GM19397 (cell line): ENCODE results near the gene TSGA10IP.
A peak's percentile ranks its signal among the peaks of the same experiment; 100 is the strongest.
"Not testable (repeated sequence)": the region's sequence is repeated elsewhere in the genome, so short reads cannot be mapped to it uniquely, and the experiment has no call there.

Experiments used
- ATAC-seq: cut with Tn5 transposase; IDR thresholded peaks from one replicate; pipeline ENCODE4 v1.9.1; 2021; ENCODE audit warnings: mild to moderate bottlenecking, moderate library complexity; ENCODE audit not compliant: unreplicated experiment

TSGA10IP gene

DNA sequence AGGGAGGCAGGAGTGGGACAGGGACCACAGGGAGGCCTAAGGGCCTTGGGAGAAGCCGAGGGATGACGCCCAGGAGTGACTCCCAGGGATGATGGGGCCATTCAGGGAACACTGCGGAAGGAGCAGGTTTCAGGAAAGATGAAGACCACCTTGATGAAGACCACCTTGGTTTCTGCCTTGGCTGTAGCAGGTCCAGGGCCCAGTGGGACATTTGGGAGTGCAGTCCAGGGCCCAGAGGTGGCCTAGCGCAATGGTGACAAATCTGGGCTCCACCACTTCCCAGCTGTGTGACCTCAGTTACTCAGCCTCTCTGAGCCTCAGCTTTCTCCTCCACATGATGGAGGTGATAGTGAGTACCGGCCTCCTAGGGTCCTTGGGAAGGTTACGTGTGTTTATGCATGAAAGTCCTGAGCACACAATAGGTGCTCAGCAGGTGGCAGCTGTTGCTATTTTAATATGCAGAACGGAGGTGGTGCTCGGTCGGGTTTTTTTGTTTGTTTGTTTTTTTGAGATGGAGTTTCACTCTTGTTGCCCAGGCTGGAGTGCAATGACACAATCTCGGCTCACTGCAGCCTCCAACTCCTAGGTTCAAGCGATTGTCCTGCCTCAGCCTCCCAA is 770 bp downstream of the TSGA10IP start:
- no peak for ATAC-seq

DNA sequence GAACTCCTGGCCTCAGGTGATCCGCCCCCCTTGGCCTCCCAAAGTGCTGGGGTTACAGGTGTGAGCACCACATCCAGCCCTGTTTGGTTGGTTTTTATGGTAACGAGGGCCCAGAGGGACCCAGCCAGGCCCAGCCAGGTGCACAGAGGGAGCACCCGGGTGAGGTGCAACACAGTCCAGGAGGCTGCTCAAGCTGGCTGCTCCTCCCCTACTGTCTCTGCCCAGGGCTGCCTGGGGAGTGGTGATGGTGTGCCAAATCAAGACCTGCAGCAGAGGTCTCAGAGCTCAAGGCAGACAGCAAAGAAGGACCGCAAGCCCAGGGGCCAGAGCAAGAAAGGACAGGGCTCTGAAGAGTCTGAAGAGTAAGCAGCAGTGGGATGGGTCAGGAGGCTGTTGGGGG is 1.4 kb downstream of the TSGA10IP start:
- no peak for ATAC-seq

DNA sequence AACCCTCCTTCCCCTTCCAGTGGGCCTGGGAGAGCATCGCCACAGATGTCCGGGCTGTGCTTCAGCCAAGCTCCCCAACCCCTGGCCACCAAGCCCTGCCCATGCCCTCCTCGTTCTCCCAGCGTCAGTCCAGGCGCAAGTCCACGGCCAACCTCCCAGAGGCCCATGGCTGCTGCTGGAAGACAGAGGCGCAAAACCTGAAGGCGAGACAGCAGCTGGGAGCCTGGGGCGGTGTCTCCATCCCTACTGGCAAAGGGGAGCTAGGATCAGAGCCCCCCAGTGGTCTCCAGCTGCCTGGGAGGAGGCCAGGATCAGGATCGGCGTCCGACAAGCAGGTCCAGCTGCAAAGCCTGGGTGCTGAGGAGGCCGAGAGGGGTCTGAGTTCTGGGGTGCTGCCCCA is 1.9 kb downstream of the TSGA10IP start:
- ATAC-seq: no peak

DNA sequence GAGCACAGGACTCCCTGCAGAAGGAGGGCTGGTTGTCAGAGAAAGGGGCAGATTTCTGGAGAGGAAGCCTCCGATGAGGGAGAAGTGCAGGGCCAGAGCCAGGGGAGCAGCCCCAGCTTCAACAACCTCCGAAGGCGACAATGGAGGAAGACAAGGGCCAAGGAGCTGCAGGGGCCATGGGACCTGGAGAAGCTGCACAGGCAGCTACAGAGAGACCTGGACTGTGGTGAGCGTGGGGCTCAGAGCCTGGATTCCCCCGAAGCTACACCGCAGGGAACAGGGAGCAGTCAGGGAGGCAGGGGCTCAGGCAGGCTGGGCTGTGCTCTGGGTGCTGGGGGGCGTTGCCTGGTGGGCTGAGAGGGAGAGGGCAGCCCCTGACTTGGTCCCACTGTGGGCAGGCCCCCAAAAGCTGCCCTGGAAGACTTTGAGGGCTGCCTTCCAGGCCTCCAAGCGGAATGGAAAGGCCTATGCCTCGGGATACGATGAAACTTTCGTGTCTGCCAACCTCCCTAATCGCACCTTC is 2.4 kb downstream of the TSGA10IP start:
- ATAC-seq: no peak

DNA sequence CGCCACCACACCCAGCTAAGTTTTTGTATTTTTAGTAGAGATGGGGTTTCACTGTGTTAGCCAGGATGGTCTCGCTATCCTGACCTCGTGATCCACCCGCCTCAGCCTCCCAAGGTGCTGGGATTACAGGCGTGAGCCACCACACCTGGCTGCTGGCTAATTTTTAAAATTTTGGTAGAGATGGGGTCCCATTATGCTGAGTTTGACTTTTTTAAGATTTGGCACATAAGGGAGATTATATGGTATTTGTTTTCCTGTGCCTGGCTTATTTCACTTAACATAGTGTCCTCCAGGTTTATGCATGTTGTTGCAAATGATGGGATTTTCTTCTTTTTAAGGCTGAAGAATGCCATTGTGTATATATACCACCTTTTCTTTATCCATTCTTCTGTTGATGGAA is 5.4 kb downstream of the TSGA10IP start:
- not testable (repeated sequence) for ATAC-seq

DNA sequence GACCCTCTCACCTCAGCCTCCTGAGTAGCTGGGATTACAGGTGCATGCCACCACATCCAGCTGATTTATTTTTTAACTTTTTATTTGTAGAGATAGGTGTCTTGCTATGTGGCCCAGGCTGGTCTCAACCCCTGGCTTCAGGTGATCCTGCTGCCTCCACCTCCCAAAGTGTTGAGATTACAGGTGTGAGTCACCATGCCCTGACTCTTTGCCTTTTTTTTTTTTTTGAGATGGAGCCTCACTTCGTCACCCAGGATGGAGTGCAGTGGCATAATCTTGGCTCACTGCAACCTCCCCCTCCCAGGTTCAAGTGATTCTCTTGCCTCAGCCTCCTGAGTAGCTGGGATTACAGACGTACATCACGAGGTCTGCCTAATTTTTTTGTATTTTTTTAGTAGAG is 6.4 kb downstream of the TSGA10IP start:
- ATAC-seq: not testable (repeated sequence)

DNA sequence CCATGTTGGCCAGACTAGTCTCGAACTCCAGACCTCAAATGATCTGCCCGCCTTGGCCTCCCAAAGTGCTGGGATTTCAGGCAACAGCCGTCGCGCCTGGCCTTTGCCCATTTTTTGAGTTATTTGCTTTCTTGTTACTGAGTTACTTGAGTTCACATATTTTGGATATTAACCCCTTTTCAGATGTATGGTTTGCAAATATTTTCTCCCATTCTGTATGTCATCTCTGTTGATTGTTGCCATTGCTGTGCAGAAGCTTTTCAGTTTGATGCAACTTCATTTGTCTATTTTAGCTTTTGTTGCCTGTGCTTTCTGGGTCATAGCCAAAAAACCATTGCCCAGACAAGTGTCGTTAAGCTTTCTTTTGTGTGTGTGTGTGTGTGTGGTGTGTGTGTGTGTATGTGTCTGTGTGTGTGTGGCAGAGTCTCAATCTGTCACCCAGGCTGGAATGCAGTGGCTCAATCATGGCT is 6.8 kb downstream of the TSGA10IP start:
- ATAC-seq: no peak

DNA sequence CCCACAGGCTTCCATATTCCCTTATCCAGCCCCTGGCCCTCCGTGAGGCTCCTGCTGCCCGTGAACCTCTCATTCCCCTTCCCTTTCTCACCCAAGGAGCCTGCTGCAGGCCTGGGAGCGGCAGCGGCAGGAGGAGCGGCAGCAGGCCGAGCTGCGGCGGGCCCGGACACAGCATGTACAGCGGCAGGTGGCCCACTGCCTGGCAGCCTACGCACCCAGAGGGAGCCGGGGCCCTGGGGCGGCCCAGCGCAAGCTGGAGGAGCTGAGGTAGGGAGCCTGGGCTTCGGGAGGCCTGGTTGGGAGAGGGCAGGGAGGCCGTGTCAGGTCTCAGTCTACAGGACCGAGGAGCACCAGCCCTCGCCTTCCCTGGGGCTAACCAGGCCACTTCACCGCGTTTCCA is 8.2 kb downstream of the TSGA10IP start:
- no peak for ATAC-seq

DNA sequence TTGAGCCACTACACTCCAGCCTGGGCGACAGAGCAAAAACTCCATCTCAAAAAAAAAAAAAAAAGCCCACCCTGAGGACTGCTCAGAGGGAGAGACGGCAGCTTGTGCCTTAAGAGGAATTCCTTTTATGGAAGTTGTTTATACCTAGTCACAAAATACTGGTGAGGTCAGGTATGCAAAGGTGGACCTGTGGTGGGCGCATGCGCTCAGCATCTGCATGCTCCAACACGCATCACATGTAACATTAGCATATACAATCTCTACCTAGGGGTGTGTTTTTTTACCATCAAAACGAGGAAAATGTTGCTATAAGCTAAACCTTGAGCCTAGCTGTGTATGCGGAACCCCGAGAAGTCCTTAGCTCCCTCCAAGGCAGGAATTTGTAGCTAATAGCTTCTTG is 9.5 kb downstream of the TSGA10IP start:
- no peak for ATAC-seq

DNA sequence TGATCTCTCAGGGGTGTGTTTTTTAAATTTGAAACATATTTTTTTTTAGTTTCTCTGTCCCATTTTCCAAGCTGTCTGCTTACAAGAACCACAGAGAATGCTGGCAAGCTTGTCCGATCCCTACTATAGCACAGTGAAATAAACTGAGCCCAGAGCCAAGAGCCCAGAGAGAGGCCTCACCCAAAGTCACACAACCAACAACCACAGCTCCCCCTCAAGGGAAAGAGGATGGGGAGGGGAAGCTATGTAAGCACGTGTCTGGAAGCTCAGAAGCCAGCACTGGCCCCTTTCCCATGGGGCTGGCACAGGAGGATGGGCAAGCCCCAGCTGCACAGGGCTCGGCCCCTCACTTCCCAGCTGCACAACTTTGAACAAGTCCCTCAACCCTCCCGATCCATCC is 13.0 kb downstream of the TSGA10IP start:
- no peak for ATAC-seq

DNA sequence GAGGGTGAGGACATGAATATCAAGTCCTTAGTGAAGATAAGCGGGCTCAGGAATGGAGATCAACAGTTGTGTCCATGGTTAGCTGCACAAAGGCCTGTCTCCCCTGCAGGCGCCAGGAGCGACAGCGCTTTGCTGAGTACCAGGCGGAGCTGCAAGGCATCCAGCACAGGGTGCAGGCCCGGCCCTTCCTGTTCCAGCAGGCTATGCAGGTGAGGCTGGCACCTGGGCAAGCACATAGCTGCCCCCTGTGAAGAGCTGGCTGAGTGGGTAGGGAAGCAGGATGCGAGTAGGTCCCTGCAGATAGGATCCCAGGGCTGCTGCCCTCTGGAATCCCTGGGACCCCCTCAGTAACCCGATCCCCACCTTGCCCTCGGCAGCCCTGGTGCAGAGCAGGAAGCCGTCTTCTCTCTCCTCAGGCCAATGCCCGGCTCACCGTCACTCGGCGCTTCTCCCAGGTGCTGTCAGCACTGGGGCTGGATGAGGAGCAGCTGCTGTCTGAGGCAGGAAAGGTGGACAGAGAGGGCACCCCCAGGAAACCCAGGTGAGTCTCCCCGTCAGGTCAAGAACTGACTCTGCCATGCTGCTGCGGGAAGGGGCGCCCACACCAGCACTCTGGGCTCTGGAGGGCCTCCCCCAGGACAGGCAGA is 13.6 kb downstream of the TSGA10IP start:
- no peak for ATAC-seq

DNA sequence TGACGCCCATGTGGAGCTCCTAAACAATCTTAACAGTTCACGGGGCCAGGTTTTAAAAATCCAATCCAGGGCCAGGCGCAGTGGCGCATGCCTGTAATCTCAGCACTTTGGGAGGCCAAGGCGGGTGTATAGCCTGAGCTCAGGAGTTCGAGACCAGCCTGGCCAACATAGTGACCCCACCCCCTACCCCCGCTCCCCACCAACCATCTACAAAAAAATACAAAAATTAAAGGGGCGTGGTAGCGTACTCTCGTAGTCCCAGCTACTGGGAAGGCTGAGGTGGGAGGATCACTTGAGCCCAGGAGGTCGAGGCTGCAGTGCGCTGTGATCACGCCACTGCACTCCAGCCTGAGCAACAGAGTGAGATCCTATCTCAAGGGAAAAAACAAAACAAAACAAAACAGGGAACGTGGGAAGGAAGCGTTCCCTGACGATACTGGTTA is 15.6 kb downstream of the TSGA10IP start:
- ATAC-seq: no peak

DNA sequence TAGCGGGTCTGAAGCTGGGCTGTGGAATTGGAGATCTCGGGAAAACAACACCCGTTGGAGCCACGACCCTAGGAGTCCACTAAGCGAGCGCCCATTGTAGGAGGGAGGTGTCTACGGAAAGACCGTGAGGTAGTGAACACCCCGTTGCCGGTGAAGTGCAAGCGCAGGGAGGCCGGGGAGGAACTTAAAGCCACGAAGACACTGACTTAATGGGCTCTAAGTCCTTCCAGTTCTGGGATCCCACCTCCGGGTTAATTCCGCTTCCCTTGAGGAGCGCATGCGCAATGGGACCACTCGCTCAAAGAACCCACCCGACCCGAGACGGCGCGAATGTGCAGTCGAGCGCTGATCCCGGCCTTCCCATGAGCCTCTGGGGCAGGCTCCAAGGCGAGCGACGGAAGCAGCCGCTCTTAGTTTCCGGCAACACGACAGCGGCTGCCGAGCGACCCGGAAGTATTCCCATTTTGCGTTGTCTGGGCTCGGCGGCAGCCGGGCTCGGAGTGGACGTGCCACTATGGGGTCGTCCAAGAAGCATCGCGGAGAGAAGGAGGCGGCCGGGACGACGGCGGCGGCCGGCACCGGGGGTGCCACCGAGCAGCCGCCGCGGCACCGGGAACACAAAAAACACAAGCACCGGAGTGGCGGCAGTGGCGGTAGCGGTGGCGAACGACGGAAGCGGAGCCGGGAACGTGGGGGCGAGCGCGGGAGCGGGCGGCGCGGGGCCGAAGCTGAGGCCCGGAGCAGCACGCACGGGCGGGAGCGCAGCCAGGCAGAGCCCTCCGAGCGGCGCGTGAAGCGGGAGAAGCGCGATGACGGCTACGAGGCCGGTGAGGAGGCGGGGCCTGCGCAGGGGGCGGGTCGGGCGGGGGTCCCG is 16.2 kb downstream of the TSGA10IP start, which contains the start of gene SART1:
Gene SART1, plus strand, starts transcription at position 468 of the 874 bp plus-strand sequence. Its CDS starts 47 bp downstream, at position 515.
- ATAC-seq: peak; percentile 85

DNA sequence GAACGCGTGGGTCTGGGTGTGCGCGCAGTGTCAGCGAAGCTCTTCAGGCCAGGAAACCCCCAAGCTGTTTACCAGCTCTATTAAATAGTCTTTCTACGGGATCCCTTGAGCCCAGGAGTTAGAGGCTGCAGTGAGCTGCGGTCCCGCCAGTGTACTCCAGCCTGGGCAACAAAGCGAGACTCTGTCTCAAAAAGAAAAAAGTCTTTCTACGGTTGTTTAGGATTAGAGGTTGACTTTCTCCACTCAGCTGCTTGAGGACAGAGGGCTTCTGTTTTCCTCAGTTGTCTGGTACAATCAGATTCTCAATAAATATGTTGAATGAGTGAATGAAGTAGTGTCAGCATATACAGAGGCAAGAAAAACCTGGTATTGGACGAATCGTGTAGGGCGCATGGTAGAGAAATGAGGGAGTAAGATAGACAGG is 16.9 kb downstream of the TSGA10IP start:
- ATAC-seq: no peak

DNA sequence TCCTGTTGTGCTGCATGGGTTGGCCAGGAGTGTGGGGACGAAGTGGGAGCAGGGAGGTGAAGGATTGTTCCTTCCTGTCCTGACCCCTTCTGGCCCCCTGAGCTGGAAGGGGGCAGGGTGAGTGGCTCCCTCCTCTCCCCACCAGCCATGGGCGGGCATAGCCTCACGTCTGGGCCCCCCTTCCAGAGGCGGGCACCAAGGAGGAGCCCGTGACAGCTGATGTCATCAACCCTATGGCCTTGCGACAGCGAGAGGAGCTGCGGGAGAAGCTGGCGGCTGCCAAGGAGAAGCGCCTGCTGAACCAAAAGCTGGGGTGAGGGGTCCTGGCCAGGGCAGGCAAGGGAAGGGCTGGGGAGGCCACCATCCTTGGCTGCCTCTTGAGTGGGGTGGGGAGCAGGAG is 19.6 kb downstream of the TSGA10IP start:
- ATAC-seq: no peak

DNA sequence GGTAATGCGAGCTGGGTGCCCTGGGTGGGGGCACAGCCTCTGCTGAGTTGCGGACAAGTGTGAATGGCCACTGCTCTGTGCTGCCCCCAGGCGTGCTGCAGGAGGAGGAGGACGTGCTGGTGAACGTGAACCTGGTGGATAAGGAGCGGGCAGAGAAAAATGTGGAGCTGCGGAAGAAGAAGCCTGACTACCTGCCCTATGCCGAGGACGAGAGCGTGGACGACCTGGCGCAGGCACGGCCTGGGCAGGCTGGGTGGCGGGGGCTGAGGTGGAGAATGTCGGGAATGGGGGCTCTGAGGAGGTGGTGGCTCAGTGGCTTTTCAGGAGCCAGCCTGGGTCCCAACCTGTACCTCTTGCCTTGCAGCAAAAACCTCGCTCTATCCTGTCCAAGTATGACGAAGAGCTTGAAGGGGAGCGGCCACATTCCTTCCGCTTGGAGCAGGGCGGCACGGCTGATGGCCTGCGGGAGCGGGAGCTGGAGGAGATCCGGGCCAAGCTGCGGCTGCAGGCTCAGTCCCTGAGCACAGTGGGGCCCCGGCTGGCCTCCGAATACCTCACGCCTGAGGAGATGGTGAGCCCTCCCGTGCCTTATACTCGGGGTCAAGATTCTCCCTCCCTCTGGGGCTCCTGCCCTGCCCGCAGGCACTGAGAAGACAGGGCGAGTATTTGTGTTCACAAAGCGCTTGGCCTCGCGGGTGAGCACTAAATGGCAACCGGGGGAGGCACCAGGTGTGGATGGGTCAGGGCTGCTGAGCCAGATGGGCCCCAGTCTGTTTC is 20.9 kb downstream of the TSGA10IP start:
- no peak for ATAC-seq

DNA sequence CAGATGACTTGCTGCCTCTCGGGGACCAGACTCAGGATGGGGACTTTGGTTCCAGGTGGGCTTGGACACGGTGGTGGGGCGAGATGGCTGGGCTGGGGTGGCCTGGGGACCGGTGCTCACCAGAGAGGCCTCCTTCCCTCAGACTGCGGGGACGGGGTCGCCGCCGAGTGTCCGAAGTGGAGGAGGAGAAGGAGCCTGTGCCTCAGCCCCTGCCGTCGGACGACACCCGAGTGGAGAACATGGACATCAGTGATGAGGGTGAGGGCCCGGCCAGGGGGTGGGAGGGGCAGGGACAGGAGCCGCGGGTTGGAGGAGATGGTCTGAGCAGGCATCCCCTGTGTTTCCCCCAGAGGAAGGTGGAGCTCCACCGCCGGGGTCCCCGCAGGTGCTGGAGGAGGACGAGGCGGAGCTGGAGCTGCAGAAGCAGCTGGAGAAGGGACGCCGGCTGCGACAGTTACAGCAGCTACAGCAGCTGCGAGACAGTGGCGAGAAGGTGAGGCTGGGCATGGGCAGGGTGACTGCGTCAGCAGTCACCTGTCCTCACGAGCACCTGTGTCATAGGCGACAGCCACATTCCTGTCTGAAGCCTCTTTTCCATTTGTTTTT is 22.2 kb downstream of the TSGA10IP start:
- ATAC-seq: no peak

DNA sequence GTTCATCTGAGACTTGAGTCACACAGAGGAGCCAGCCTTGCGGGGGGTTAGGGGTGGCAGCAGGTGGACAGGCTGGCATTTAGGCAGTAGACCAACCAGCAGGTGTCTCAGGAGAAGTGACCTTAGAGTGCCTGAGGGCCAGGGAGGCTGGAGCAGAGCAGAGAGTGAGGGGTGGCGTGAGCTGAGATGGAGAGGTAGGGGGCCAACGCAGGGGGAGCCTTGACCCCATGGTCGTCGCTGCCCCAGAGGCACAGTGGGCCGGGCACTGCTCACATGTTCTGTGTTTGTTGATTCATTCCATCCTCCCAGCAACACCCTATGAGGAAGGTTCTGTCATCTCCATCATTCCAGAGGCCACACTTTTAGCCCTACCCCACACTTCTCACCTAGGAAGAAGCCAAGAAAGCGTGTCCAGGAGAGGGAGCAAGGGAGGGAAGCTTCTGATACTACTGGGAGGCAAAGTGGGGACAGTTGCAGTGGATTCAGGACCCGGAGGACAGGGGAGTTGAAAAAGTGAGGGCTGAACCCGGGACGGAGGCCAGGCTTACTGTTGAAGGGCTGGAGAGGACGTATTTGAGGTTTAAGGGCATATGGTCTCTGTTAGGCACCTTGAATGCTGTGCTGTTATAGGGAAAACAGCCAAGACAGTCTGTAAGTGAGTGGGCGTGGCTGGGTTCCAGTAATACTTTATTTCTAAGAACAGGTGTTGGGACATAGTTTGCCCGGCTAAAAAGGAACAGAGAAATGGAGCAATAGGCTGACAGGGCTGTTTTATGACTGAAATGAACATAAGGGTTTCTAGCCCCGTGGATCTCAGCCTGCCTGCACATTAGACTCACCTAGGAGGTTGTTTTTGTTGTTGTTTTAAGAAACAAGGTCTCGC is 23.6 kb downstream of the TSGA10IP start:
- ATAC-seq: no peak

DNA sequence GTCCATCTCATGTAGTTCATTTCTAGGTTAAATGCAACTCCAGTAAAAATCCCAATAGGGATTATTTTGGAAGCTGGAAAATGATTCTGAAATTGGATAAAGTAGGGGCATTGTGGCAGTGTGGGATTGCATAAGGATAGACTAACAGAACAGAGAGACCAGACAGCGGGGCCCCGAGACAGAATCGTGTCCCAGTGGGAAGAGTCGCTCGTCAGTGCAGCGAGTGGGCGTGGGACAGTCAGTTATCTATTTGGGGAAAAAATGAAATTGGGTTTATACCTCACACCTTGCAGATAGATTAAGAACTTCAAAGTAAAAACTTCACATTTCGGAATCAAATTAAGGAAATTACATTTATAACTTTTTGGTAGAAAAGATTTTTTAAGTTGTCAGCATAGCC is 26.8 kb downstream of the TSGA10IP start:
- no peak for ATAC-seq
